ENCODE measurements around the gene C16orf96.
"Not testable (repeated sequence)": the region's sequence is repeated elsewhere in the genome, so short reads cannot be mapped to it uniquely, and the experiment has no call there.

C16orf96 gene

GRCh38 chr16:4570086-4570485 lies 13.9 kb downstream of the C16orf96 start:
- DNase-seq, result no peak

GRCh38 chr16:4570688-4571321 lies 14.7 kb downstream of the C16orf96 start:
- DNase-seq, result no peak

GRCh38 chr16:4572715-4573114 lies 16.6 kb downstream of the C16orf96 start:
- no peak for DNase-seq

- DNase-seq, result not testable (repeated sequence)
These were observed 17.8 kb downstream of the C16orf96 start for GRCh38 chr16:4573926-4574325.

GRCh38 chr16:4574919-4575705 lies 19.0 kb downstream of the C16orf96 start:
- DNase-seq, result no peak

GRCh38 chr16:4576008-4576407 lies 19.9 kb downstream of the C16orf96 start:
- DNase-seq, result no peak

GRCh38 chr16:4578961-4579530 lies 22.9 kb downstream of the C16orf96 start:
- DNase-seq, result no peak

GRCh38 chr16:4580250-4580649 lies 24.1 kb downstream of the C16orf96 start:
- no peak for DNase-seq

- DNase-seq, result no peak
These were observed 27.8 kb downstream of the C16orf96 start for GRCh38 chr16:4583906-4584305.

GRCh38 chr16:4586291-4586690 lies 30.2 kb downstream of the C16orf96 start:
- DNase-seq, result no peak

- DNase-seq, result no peak
These were observed 32.2 kb downstream of the C16orf96 start for GRCh38 chr16:4588386-4588785.

- no peak for DNase-seq
These were observed 32.8 kb downstream of the C16orf96 start for GRCh38 chr16:4588961-4589360.

- no peak for DNase-seq
These were observed 35.1 kb downstream of the C16orf96 start for GRCh38 chr16:4591191-4591590.

GRCh38 chr16:4591706-4592470 lies 35.7 kb downstream of the C16orf96 start:
- no peak for DNase-seq

- DNase-seq, result no peak
These were observed 36.9 kb downstream of the C16orf96 start for GRCh38 chr16:4593086-4593485.

GRCh38 chr16:4594433-4595410 lies 38.6 kb downstream of the C16orf96 start:
- no peak for DNase-seq

- no peak for DNase-seq
These were observed 41.0 kb downstream of the C16orf96 start for GRCh38 chr16:4597174-4597573.

- DNase-seq, result no peak
These were observed 42.9 kb downstream of the C16orf96 start for GRCh38 chr16:4599037-4599436.

GRCh38 chr16:4599545-4599944 lies 43.4 kb downstream of the C16orf96 start:
- no peak for DNase-seq

- DNase-seq, result no peak
These were observed 45.1 kb downstream of the C16orf96 start for GRCh38 chr16:4601036-4601863.

GRCh38 chr16:4601864-4602186 lies 45.7 kb downstream of the C16orf96 start:
- no peak for DNase-seq

All from stimulated activated naive CD4-positive, alpha-beta T cell (primary cell).